Endothelial cell of umbilical vein (primary cell): ENCODE data around the gene CFHR1.
"Not testable (repeated sequence)": the region's sequence is repeated elsewhere in the genome, so short reads cannot be mapped to it uniquely, and the experiment has no call there.

Source experiments
- CTCF ChIP-seq, 2 donors: IDR thresholded peaks; 1 replicate in 1 of 2; 2 replicates in 1 of 2; pipeline ENCODE4 v1.5.1; 2011; ENCODE audit warnings: low read length in 2 of 2, mild to moderate bottlenecking in 2 of 2, moderate library complexity in 2 of 2, control low read depth in 1 of 2, inconsistent platforms in 1 of 2, low read depth in 1 of 2; ENCODE audit not compliant: insufficient read depth in 1 of 2; ENCODE audit errors: extremely low read depth in 1 of 2
- POLR2A ChIP-seq: IDR thresholded peaks from 2 replicates; pipeline ENCODE4 v1.6.1; 2012; ENCODE audit warnings: low read depth, mild to moderate bottlenecking, control low read depth, low read length
- POLR2AphosphoS5 ChIP-seq: IDR thresholded peaks from 2 replicates; pipeline ENCODE4 v1.6.1; 2012; ENCODE audit warnings: low read depth, mild to moderate bottlenecking, control low read depth, low read length, moderate library complexity; ENCODE audit not compliant: insufficient read depth

- TF ChIP-seq CTCF (IDR thresholded peaks at IDR 0.05; ENCODE audit: extremely low read depth in 1 of 2, insufficient read depth in 1 of 2, low read depth in 1 of 2, low read length in 2 of 2); POLR2AphosphoS5; POLR2A: not testable (repeated sequence)
Observed at GRCh38 chr1:196791252-196791651, 28.3 kb upstream of the CFHR1 start.
